Measurements from ENCODE around the gene SPPL2A.
"Not testable (repeated sequence)": the region's sequence is repeated elsewhere in the genome, so short reads cannot be mapped to it uniquely, and the experiment has no call there.

The SPPL2A gene, protein sequence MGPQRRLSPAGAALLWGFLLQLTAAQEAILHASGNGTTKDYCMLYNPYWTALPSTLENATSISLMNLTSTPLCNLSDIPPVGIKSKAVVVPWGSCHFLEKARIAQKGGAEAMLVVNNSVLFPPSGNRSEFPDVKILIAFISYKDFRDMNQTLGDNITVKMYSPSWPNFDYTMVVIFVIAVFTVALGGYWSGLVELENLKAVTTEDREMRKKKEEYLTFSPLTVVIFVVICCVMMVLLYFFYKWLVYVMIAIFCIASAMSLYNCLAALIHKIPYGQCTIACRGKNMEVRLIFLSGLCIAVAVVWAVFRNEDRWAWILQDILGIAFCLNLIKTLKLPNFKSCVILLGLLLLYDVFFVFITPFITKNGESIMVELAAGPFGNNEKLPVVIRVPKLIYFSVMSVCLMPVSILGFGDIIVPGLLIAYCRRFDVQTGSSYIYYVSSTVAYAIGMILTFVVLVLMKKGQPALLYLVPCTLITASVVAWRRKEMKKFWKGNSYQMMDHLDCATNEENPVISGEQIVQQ

GRCh38 chr15:50765195-50765967 is at the start of gene SPPL2A:
Gene SPPL2A (minus strand): TSS chr15:50765706. CDS start chr15:50765533, 173 bp downstream.
- DNase-seq, result peak; percentile 74

GRCh38 chr15:50814634-50815033 is 49.1 kb upstream of the SPPL2A start:
- no peak for DNase-seq

- DNase-seq, result no peak
Observed at GRCh38 chr15:50813865-50814264, 48.4 kb upstream of the SPPL2A start.

- no peak for DNase-seq
Observed at GRCh38 chr15:50813089-50813488, 47.6 kb upstream of the SPPL2A start.

- DNase-seq, result not testable (repeated sequence)
Observed at GRCh38 chr15:50812181-50812506, 46.6 kb upstream of the SPPL2A start.

DNA sequence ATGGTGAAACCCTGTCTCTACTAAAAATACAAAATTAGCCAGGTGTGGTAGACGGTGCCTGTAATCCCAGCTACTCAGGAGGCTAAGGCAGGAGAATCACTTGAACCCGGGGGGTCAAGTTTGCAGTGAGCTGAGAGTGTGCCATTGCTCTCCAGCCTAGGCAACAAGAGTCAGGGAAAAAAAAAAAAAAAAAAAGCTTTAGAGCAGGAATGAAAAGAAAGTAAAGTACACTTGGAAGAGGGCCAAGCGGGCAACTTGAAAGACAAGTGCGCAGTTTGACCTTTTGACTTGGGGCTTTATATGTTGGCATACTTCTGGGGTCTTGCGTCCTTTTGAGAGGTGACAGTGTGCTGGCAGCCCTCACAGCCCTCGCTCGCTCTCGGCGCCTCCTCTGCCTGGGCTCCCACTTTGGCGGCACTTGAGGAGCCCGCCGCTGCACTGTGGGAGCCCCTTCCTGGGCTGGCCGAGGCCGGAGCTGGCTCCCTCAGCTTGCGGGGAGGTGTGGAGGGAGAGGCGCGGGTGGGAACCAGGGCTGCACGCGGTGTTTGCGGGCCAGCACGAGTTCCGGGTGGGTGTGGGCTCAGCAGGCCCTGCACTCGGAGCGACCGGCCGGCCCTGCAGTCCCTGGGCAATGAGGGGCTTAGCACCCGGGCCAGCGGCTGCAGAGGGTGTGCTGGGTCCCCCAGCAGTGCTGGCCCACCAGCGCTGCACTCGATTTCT is 46.1 kb upstream of the SPPL2A start:
- DNase-seq, result not testable (repeated sequence)

DNA sequence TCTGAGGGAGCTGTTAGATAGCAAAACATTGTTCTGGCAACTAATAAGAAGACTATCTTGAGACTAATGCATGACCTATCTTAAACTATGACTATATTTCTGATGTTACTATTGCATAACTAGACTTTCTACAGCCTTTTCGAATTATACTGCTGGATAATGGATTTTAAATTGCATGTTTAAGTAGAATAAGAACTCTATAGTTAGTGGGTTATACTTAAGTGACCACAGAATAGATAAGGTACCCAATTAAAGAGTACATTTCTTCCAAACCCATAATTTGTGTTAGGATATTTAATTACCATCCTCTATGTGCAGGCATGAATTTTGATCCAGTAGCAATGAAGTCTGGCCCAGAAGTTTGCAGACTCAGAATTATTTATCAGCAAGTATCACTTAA is 44.6 kb upstream of the SPPL2A start:
- no peak for DNase-seq

DNA sequence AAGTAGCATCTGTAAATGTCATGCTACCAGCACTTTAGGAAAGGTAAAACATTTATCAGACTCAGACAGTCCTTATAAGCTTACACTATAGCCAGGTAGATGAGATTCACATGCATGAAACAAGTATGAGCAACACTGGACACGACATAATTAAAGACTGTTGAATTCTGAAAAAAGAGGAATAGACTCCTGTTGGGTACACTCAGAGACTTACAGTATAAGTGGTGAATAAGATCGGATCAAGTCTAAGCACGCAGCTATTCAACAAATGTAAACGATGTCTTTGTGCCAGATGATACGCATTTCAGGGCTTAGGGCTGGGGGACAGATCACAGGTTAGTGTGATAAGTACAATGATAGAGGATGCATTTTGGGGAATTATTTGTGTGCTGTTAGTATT is 43.2 kb upstream of the SPPL2A start:
- no peak for DNase-seq

- no peak for DNase-seq
Observed at GRCh38 chr15:50803479-50804180, 38.1 kb upstream of the SPPL2A start.

DNA sequence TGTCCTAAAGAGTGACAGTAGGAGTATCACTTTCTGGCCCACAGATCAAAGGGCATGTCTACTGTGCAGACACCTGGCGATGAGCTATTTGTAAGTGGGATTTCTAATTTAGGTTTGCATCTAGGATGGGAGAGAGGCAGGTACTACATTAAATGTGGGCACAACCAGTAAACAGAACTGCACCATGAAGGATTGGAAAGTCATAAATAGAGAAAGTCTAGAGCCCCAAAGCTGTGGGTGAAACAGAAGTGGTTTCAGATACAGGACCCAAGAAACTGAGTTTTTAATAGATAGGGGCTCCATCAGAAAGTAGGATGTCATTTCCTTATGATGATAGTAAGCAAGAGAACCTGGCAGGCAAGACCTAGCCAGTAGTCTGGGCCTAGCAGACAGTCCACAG is 35.2 kb upstream of the SPPL2A start:
- DNase-seq, result no peak

DNA sequence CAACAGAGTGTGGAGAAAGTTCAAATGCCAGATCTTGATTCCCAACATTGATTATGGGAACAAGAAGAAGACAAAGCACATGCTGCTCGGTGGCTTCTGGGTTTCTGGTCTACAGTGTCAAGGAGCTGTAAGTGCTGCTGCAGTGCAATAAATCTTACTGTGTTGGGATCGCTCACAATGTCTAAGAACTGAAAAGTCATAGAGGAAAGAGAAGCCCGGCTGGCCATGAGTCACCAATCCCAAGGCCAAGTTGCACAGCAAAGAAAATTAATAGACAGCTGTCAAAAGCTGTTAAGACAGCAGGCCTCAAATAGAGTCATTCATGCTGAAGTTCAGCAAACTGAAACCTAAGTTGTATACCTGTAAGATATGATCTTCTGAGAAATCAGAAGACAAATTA is 33.2 kb upstream of the SPPL2A start:
- DNase-seq, result no peak

DNA sequence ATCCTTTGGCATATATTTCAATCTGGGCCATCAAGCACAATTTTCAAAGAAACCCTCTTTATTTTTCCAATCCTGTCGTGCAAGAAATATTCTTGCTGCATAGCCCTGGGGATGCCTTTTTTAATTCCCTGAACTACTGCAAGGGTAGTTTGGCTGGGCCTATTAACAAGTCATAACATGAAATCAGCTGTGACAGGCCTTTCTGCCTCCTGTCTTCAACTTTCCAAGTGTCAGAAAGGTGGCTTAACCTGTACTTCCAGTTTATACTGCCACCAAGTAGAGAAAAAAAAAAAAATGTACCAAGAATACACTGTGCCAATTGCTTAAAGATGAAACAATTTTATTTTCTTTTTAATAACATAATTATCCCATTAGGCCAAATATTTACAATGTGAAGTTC is 32.4 kb upstream of the SPPL2A start:
- DNase-seq, result no peak

DNA sequence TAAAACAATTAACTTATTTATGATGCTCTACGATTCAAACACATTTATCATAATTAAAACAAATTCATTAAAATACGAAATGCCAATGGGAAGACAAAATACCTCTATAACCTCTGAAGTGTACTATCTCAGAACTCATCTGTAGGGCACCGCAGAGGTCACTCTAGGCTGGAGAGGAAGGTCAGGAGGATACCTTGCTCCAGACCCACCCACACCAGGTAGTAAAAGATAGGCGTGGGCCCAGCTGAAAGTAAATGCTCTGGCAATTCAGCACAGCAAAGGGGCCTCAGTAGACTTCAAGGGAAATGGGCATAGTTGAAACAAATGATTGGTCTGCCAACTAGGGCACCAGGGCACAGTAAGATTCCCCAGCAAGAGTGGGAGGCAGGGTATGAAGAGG is 26.0 kb upstream of the SPPL2A start:
- DNase-seq, result no peak

DNA sequence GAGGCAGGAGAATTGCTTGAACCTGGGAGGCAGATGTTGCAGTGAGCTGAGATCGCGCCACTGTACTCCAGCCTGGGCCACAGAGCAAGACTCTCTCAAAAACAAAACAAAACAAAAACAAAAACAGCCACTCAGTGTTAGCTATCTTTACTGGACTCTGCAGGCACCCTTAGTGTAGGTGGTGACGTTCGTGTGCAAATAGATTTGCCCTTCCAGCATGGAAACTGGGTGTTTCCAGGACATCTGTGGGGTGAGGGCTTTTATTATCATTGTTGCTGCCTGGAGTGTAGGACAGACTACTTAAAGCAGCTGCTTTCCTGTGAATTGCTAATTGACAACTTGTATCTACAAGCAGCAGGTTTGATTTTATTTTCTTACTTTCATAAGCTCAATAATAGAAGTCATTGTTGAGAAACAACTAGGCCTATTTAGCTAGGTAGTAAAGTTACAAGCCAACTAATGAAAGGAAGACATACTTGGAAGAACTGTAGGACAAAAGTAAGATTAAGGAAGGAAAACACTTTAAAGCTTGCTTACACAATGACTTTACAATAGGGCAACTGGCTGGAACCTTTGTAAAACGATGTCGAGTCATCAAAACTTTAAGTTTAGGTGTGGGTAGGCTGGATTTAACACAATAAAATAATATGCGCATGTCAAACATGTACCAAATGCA is 25.4 kb upstream of the SPPL2A start:
- DNase-seq, result no peak

GRCh38 chr15:50786871-50787270 is 21.4 kb upstream of the SPPL2A start:
- no peak for DNase-seq

DNA sequence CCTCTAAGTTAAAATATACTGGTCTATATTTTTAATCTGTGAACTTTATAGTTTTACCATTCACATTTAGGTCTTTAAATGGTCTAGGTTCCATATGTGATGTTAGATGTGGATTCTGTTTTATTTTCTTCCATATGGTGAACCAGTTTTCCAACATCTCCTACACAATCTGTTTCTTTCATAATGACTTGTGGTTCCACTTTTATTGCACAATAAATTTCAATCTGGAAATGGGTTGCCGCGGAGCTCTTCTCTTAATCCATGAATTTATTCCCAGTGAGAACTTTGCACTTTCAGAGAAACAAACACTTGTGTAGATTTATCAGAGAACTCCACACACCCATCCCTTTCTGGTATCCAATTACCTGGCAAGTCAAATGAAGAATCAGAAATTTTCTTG is 20.9 kb upstream of the SPPL2A start:
- no peak for DNase-seq

DNA sequence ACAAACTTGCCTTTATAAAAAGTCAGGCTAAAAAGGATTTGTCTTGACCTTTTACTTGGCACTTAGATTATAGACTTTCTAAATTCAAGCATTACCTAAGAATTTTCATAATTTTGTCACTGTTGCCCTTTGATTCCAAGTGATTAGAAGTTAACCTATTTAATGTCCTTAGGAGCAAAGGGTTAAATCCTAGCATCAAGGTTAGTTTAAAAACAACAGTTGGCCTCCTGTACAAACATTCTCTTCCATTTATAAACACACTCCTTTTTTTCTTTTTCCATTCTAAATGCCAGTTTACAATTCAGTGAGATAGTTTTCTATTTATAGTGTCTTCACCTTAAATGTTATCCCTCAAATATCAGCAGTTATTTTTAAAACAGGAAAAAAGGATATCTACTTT is 18.4 kb upstream of the SPPL2A start:
- DNase-seq, result no peak

DNA sequence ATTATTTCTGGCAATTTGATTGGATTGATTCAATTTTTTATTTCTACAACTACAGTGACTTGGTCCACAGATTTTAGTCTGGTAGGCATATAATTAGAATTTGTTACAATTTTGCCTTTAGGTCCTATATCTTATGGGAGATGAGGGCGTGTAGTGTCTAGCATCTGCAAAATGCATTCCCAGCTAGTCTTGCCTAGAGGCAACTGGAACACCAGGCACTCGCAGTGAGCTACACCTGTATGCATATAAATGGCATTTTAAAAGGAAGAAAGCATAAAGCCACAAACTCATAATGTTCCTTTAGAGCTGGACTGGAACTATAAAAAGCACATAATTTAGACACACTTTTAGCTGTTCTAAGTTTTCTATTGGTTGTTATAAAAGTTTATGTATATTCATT is 17.9 kb upstream of the SPPL2A start:
- no peak for DNase-seq

GRCh38 chr15:50778086-50778485 is 12.6 kb upstream of the SPPL2A start:
- DNase-seq, result no peak

GRCh38 chr15:50777042-50777441 is 11.5 kb upstream of the SPPL2A start:
- no peak for DNase-seq

- no peak for DNase-seq
Observed at GRCh38 chr15:50774450-50774849, 8.9 kb upstream of the SPPL2A start.

DNA sequence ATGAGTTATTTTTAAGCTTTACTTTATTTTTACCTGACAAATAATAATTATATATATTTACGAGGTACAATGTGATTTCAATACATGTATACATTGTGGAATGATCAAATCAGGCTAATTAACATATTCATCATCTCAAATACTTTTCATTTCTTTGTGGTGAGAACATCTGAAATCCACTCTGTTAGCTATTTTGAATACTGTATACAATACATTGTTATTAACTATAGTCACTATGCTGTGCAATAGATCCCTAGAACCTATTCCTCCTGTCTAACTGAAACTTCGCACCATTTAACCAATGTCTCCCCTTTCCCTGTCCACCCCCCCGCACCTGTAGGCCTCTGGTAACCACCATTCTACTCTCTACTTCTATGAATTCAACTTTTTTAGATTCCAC is 7.9 kb upstream of the SPPL2A start:
- no peak for DNase-seq
